GM12874 (cell line): ENCODE data around the gene TIMM13.

Experiments
- CTCF ChIP-seq: IDR thresholded peaks from 2 replicates; pipeline ENCODE4 v1.5.1; 2011; ENCODE audit warnings: low read depth, mild to moderate bottlenecking, control low read depth, low read length, moderate library complexity; ENCODE audit not compliant: insufficient read depth

TIMM13 gene

GRCh38 chr19:2394054-2394441, 33.3 kb downstream of the TIMM13 start:
- TF ChIP-seq CTCF = no peak

GRCh38 chr19:2392366-2392765, 35.0 kb downstream of the TIMM13 start:
- no peak for TF ChIP-seq CTCF

GRCh38 chr19:2391118-2391725, 36.2 kb downstream of the TIMM13 start:
- TF ChIP-seq CTCF = peak; percentile 67

- no peak for TF ChIP-seq CTCF
Observed at GRCh38 chr19:2389594-2389993, 37.8 kb downstream of the TIMM13 start.

- TF ChIP-seq CTCF = no peak
Observed at GRCh38 chr19:2387367-2388288, 39.8 kb downstream of the TIMM13 start.

- no peak for TF ChIP-seq CTCF
Observed at GRCh38 chr19:2385053-2385721, 42.2 kb downstream of the TIMM13 start.

- no peak for TF ChIP-seq CTCF
Observed at GRCh38 chr19:2382530-2383222, 44.7 kb downstream of the TIMM13 start.
